ENCODE data around the gene MGAT4A.

The MGAT4A gene

GRCh38 chr2:98658816-98659490 lies 72.0 kb downstream of the MGAT4A start:
- DNase-seq (ENCODE audit: low spot score), result no peak

- DNase-seq (ENCODE audit: low spot score), result no peak
Observed at GRCh38 chr2:98656800-98657199, 74.1 kb downstream of the MGAT4A start.

GRCh38 chr2:98654699-98655495 lies 76.0 kb downstream of the MGAT4A start:
- DNase-seq (ENCODE audit: low spot score), result peak; percentile 18

GRCh38 chr2:98650998-98651397 lies 79.9 kb downstream of the MGAT4A start:
- no peak for DNase-seq (ENCODE audit: low spot score)

- no peak for DNase-seq (ENCODE audit: low spot score)
Observed at GRCh38 chr2:98649992-98650375, 80.9 kb downstream of the MGAT4A start.

GRCh38 chr2:98649135-98649991 lies 81.6 kb downstream of the MGAT4A start:
- peak; percentile 92 for DNase-seq (ENCODE audit: low spot score)

- DNase-seq (ENCODE audit: low spot score), result no peak
Observed at GRCh38 chr2:98648451-98648850, 82.5 kb downstream of the MGAT4A start.

- DNase-seq (ENCODE audit: low spot score), result no peak
Observed at GRCh38 chr2:98647636-98648035, 83.3 kb downstream of the MGAT4A start.

- DNase-seq (ENCODE audit: low spot score), result no peak
Observed at GRCh38 chr2:98643496-98644100, 87.3 kb downstream of the MGAT4A start.

- DNase-seq (ENCODE audit: low spot score), result no peak
Observed at GRCh38 chr2:98637401-98638147, 93.4 kb downstream of the MGAT4A start.

GRCh38 chr2:98634406-98635092 lies 96.4 kb downstream of the MGAT4A start:
- no peak for DNase-seq (ENCODE audit: low spot score)

- no peak for DNase-seq (ENCODE audit: low spot score)
Observed at GRCh38 chr2:98632351-98632750, 98.6 kb downstream of the MGAT4A start.

- no peak for DNase-seq (ENCODE audit: low spot score)
Observed at GRCh38 chr2:98623657-98624056, 107.3 kb downstream of the MGAT4A start.

GRCh38 chr2:98617149-98617548 lies 113.8 kb downstream of the MGAT4A start:
- no peak for DNase-seq (ENCODE audit: low spot score)

GRCh38 chr2:98615481-98615880 lies 115.5 kb downstream of the MGAT4A start:
- no peak for DNase-seq (ENCODE audit: low spot score)

- DNase-seq (ENCODE audit: low spot score), result no peak
Observed at GRCh38 chr2:98614024-98614739, 116.8 kb downstream of the MGAT4A start.

GRCh38 chr2:98608962-98609604 lies 121.8 kb downstream of the MGAT4A start:
- DNase-seq (ENCODE audit: low spot score), result peak; percentile 26

- peak; percentile 76 for DNase-seq (ENCODE audit: low spot score)
Observed at GRCh38 chr2:98608116-98608961, 122.6 kb downstream of the MGAT4A start, which contains the start of the genes COA5 and UNC50. TSS of gene COA5 (minus strand) at chr2:98608512. CDS start at chr2:98608405, 107 bp downstream. TSS of gene UNC50 (plus strand) at chr2:98608589. CDS start at chr2:98609760, 1,171 bp downstream.
